HG03196 (cell line): ENCODE measurements around the gene RGS3.
"Not testable (repeated sequence)": the region's sequence is repeated elsewhere in the genome, so short reads cannot be mapped to it uniquely, and the experiment has no call there.

Experiments used
- ATAC-seq: cut with Tn5 transposase; IDR thresholded peaks from one replicate; pipeline ENCODE4 v1.9.1; 2021; ENCODE audit not compliant: unreplicated experiment

Gene RGS3

DNA sequence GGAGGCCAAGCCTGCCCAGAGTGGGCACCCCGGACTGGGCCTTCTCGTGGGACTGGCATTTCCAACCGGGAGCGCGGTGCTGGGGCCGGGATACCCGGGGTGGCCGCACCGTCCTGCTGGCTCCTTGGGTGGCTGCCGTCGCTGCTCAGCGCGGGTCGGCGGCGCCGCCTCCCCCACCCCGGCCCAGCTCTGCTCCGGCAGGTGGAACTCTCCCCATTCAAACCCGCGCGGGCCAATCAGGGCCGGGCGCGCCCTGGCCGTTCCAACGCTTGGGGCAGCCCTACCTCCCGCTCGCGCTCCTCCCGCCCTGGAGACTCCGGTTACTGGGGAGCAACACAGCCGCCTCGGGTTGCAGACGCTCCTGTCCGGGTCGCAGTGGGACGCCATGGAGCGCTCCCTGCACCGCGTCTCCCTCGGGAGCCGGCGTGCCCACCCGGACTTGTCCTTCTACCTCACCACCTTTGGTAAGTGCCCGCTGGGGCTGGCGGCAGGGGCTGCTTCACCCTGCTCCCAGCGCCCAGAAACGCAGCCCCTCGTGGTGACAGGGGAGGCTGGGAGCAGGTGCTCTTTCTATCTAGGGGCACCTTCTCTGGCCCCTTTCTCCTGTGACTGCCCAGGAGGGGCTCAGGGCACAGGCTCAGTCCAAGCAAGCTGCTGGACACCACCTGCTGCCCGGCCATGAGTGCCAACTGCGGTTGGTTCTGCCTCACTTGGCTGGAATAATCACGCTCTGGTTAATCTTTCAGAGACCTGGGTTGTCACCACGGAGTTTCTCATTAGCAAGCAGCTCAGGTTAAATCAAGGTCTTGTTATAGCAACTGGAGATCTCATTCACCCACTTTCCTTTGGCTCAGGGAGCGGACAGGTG, at the start of gene RGS3:
RGS3 (plus strand) TSS at position 310 of the 868 bp plus-strand sequence; CDS start at position 386, 76 bp downstream.
- no peak for ATAC-seq

GRCh38 chr9:113416149-113416721, 47.3 kb upstream of the RGS3 start:
- peak; percentile 89 for ATAC-seq

- ATAC-seq, result no peak
Observed at GRCh38 chr9:113417370-113417769, 46.2 kb upstream of the RGS3 start.

GRCh38 chr9:113421726-113422125, 41.8 kb upstream of the RGS3 start:
- ATAC-seq, result no peak

DNA sequence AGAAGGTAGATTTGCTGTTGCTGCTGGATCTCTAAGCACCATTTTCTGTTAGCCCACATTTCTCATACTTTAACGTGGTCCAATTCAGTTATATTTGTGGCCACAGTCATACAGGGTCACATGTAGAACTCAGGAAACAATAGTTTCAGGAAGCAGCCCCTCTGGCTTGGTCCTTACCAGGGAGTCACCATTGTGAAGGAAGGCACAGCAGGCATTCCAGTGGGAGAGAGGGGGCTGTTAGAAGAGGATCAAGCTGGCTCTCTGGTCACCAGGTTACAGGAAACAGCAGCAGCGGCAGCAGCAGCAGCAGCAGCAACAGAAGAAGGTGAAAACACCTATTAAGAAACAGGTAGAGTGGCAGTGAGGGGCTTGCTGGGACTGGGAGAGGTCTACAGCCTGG, 38.5 kb upstream of the RGS3 start:
- ATAC-seq, result no peak

GRCh38 chr9:113426701-113427100, 36.8 kb upstream of the RGS3 start:
- ATAC-seq, result no peak

DNA sequence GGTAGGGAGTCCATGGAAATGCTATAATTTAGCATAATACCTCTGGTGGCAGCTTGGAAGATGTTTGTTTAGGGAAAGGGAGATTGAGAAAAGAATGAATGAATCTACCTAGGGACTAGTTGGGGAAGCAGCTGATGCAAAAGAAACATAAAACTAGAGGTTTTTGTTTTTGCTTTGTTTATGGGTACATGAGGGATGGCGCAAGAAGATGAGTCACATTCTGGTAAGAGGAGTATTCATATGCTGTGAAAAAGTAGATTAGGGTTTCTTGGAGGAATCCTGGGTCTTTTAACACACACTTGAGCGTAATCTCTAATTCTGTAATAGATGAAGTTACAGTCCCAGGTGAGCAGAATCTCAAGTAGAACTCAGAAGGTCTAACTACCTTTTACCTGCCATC, 35.9 kb upstream of the RGS3 start:
- ATAC-seq, result no peak

DNA sequence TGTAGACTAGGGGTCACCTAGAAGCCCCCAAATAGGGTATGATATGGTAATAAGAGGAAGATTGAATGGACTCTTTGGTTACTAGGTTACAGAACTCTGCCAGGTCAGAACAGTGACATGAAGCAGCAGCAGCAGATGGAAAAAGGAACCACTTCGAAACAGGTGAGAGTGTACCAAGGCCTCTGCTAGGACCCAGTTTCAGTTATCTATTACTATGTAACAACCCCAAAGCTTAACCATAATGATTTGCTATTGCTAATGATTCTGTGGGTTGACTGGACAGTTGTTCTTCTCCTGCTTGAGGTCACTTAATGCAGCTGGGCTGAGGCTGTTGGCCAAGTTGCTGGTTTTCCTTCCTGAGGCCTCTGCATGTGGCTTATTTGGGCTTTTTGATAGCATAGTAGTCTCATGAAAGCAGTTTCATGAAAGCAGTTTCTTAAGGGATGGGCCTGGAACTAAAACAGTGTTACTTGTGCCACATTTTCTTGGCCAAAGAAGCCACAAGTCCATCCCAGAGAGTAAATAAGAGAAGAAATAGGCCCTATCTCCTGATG, 35.4 kb upstream of the RGS3 start:
- no peak for ATAC-seq

GRCh38 chr9:113431191-113431590, 32.3 kb upstream of the RGS3 start:
- no peak for ATAC-seq

DNA sequence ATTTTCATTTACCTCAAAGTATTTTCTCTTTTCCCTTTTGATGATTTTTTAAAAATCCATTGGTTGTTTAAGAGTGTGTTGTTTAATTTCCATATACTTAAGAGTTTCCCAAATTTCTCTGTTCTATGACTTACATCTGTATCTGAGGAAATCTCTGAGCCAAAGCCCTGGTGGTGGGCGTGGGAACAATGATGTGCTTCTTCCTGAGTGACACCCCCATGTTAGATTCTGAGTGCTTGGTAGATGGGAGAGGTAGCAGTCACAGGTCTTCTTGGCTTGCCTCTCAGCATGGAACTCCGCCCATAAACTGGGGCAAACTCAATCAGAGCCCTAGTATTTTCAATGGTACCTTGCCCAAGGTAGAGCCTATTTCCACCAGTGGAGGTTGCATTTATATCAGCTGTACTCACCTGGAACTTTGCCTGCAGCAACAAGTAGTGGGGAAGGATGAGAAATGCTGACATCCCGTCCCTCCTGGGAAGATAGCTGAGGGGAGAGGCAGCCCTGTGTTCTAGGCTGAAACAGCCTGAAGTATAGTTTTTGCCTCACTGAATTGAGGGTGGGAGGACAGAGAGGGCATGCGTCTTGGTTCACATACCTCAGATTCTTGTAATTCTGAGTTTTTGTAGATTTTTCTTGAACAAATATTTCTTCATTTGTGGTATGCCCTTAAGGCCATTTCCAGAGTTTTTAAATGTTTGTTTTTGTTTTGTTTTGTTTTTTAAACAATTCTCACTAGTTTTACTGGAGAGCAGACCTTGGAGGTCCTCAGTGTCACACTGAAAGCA, 26.6 kb upstream of the RGS3 start:
- no peak for ATAC-seq

GRCh38 chr9:113437716-113438115, 25.8 kb upstream of the RGS3 start:
- ATAC-seq, result not testable (repeated sequence)

DNA sequence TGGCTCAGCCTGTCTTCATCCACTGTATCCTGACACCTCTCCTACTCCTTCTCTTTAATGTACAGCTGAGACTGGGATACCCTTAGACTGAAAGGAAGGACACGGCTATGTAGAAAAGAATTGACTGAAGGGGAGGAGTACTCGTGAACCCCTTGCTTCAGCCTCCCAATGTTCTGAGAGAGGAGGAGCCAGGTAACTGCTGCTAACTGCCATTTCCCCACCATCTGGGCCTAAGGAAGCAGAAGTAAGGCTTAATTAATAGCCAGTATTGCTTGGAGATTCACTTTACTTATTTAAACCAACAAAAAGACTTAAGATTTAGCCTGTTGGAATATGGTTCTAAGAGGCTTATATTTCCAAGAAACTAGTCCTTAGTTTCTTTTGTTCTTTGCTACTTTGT, 18.8 kb upstream of the RGS3 start:
- no peak for ATAC-seq

DNA sequence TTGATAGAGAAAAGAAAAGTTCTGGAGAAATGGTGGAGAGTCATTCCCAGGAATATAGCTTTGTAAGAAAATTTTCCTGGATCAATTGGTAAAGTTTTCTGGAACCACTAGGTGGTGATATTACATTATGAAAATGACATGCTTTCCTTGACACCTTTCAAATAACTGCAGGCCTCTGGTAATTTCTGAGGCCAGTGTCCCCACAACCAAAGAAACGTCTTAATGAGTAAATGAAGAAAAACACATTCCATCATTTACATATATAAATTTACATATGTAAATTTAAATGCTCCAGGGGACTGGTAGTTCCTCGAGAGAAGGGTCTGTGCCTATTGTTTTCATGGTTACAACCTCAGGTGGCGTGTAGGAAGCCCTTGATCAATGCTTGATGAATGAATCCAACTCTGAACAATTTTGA, 17.2 kb upstream of the RGS3 start:
- ATAC-seq, result no peak

- no peak for ATAC-seq
Observed at GRCh38 chr9:113449376-113449775, 14.2 kb upstream of the RGS3 start.

DNA sequence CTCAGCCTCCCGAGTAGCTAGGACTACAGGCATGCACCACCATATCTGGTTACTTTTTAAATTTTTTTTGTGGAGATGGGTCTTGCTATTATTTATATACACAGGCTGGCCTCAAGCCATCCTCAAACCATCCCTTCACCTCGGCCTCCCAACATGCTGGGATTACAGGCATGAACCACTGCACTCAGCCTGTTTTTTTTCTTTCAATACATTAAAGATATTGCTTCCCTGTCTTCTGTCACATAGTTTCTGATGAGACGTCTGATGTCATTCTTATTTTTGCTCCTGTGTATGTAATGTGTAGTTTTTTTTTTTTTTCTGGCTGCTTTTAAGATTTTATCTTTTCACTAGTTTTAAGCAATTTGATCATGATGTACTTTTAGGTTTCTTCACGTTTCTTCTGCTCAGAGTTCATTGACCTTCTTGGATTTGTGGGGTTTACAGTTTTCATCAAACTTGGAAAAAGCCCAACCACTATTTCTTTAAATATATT, 11.4 kb upstream of the RGS3 start:
- no peak for ATAC-seq

- ATAC-seq, result no peak
Observed at GRCh38 chr9:113454914-113455761, 8.4 kb upstream of the RGS3 start.

GRCh38 chr9:113456235-113456634, 7.3 kb upstream of the RGS3 start:
- no peak for ATAC-seq

GRCh38 chr9:113461285-113461684, 2.2 kb upstream of the RGS3 start:
- ATAC-seq, result no peak

DNA sequence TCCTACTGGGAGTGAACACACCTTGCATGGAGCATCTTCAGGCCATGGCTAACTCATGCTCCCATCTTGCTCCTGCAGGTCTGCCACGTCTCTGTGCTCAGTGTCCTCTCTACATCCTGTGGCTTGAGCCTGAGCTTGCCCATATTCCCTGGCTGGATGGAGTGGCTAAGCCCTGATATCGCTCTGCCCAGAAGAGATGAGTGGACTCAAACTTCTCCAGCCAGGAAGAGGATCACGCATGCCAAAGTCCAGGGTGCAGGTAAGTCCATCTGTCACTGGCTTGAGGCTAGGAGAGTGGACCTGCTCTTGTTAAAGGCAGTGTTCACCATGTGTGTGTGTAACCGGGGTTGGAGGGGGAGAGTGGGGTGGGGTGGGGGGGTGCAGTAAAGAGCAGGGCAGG, 1.6 kb upstream of the RGS3 start:
- no peak for ATAC-seq

DNA sequence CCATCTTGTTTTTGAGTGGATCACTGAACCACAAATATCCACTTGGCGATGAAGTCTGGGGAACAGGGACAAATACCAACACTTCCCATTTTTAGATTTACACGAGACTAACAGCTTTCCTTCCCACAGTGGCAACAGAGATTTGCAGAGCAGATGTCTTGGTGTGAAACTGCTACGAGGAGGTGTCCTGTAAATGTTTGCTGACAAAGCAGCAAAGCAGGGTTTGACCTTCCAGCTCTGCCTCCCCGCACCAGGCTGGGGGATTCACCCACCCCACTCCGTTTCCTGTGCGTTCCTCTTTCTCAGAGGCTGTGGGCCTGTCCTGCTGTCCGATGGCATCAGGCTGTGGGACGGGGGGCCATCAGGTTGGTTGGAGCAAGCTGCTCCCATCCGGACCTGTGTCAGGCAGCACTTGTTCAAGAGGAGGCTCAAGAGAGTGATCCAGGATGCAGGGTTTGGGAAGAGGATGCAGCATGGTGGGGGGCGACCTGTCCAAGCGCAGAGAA, 693 bp upstream of the RGS3 start:
- ATAC-seq, result no peak
